ENCODE data around the gene DAP.
"Not testable (repeated sequence)": the region's sequence is repeated elsewhere in the genome, so short reads cannot be mapped to it uniquely, and the experiment has no call there.

The DAP gene

GRCh38 chr5:10788358-10788757 lies 27.3 kb upstream of the DAP start:
- no peaks in the 10 kb centered on the region for H3K79me2 ChIP-seq
- no peak for TF ChIP-seq CTCF (IDR thresholded peaks at IDR 0.05)
- H3K27ac ChIP-seq = no peak overlapping the region
- no peak overlapping the region for H3K4me3 ChIP-seq (ENCODE audit: low read depth, low read length)
- H3K9ac ChIP-seq = no peak overlapping the region
- H3K27me3 ChIP-seq (ENCODE audit: control insufficient read depth, insufficient read depth, low read length) = no peaks in the 10 kb centered on the region
- no peaks in the 10 kb centered on the region for H3K36me3 ChIP-seq (ENCODE audit: control insufficient read depth, insufficient read depth, low read length)
- H3K9me3 ChIP-seq (ENCODE audit: control insufficient read depth, low read length) = no peaks in the 10 kb centered on the region
- no peaks in the 10 kb centered on the region for H3K4me1 ChIP-seq
- H3K4me2 ChIP-seq (ENCODE audit: low read length) = no peak overlapping the region
- no peak overlapping the region for H2AFZ ChIP-seq

- Histone ChIP-seq H3K4me3 (ENCODE audit: low read depth, low read length) (no peak overlapping the region), H3K36me3 (ENCODE audit: control insufficient read depth, insufficient read depth, low read length) (no peaks in the 10 kb centered on the region), H3K79me2 (no peaks in the 10 kb centered on the region), H2AFZ (no peak overlapping the region), H3K9ac (no peak overlapping the region), H3K27ac (no peak overlapping the region), H3K9me3 (ENCODE audit: control insufficient read depth, low read length) (no peaks in the 10 kb centered on the region), H3K4me2 (ENCODE audit: low read length) (no peak overlapping the region), H3K4me1 (no peaks in the 10 kb centered on the region), H3K27me3 (ENCODE audit: control insufficient read depth, insufficient read depth, low read length) (no peaks in the 10 kb centered on the region)
- TF ChIP-seq CTCF (IDR thresholded peaks at IDR 0.05) = no peak
Measured at GRCh38 chr5:10786835-10787234, 25.8 kb upstream of the DAP start.

DNA sequence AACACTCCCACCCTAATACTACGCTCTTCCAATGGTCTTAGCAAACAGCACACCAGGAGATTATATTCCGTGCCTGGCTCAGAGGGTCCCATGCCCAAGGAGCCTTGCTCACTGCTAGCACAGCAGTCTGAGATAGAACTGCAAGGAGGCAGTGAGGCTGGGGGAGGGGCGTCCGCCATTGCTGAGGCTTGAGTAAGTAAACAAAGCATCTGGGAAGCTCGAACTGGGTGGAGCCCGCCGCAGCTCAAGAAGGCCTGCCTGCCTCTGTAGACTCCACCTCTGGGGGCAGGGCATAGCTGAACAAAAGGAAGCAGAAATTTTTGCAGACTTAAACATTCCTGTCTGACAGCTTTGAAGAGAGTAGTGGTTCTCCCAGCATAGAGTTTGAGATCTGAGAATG lies 19.2 kb upstream of the DAP start:
- H3K27me3 ChIP-seq (ENCODE audit: control insufficient read depth, insufficient read depth, low read length); H3K9ac ChIP-seq; H3K79me2 ChIP-seq; H3K36me3 ChIP-seq (ENCODE audit: control insufficient read depth, insufficient read depth, low read length); H3K4me3 ChIP-seq (ENCODE audit: low read depth, low read length); H3K4me1 ChIP-seq; H3K27ac ChIP-seq; H3K9me3 ChIP-seq (ENCODE audit: control insufficient read depth, low read length); H2AFZ ChIP-seq; H3K4me2 ChIP-seq (ENCODE audit: low read length): not testable (repeated sequence)

DNA sequence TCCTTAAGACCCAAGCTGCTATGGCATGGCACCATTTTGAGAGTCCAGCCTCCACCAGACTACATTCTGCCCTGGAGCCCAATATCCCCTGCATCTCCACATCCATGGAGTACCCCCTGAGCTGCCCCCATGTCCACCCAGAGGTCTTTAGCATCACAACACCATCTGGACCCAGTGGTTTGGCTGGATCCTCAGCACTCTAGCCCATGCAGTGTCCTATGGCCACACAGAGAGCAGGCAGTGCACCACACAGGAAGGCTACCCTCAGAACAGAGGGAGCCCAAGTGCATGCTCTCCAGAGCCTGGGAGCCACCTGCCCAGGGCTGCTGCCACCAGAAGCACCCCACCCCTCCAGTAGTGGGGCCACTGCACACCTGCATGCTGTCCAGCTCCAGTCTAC lies 18.6 kb upstream of the DAP start:
- no peak overlapping the region for H3K4me2 ChIP-seq (ENCODE audit: low read length)
- no peaks in the 10 kb centered on the region for H3K9me3 ChIP-seq (ENCODE audit: control insufficient read depth, low read length)
- TF ChIP-seq CTCF (IDR thresholded peaks at IDR 0.05) = no peak
- no peak overlapping the region for H2AFZ ChIP-seq
- no peaks in the 10 kb centered on the region for H3K36me3 ChIP-seq (ENCODE audit: control insufficient read depth, insufficient read depth, low read length)
- H3K27ac ChIP-seq = no peak overlapping the region
- no peak overlapping the region for H3K9ac ChIP-seq
- H3K4me3 ChIP-seq (ENCODE audit: low read depth, low read length) = no peak overlapping the region
- no peaks in the 10 kb centered on the region for H3K79me2 ChIP-seq
- H3K27me3 ChIP-seq (ENCODE audit: control insufficient read depth, insufficient read depth, low read length) = no peaks in the 10 kb centered on the region
- H3K4me1 ChIP-seq = no peaks in the 10 kb centered on the region

DNA sequence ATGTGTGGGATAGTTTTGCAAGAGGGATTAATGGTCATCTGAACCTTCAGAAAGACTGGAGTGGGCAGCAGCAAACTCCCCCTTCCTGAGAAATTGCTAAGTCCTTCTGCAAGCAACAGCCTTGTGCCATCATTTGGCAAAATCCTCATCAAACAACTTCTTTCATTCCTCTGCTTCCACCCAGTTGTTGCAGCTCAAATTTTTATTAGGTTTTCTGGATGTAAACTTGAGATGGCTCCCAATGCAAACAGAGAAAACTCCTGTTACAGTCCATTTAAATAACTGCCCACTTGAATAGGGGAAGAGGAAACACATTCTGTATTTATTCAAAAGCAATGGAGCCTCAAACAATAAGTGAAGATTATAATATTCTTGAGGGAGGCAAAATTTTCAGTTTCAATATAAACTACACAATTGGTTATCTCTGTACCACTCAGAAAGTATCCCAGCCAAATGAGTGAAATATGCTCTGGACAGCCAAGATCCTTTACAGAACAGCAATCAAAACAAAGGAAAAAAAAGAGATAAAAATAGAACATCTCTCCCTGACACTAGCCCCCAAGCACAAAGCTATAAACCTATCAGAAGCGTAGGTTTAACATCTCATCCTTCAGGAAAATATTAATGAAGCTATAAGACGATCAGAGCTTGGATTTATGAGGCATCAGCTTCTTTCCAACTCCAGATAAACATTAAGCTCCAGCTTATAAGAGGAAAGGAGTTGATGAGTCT lies 17.3 kb upstream of the DAP start:
- H3K4me1 ChIP-seq = no peaks in the 10 kb centered on the region
- H3K4me3 ChIP-seq (ENCODE audit: low read depth, low read length) = no peak overlapping the region
- no peak overlapping the region for H3K4me2 ChIP-seq (ENCODE audit: low read length)
- no peak overlapping the region for H3K9ac ChIP-seq
- TF ChIP-seq CTCF (IDR thresholded peaks at IDR 0.05) = no peak
- H3K27me3 ChIP-seq (ENCODE audit: control insufficient read depth, insufficient read depth, low read length) = no peaks in the 10 kb centered on the region
- no peaks in the 10 kb centered on the region for H3K36me3 ChIP-seq (ENCODE audit: control insufficient read depth, insufficient read depth, low read length)
- no peak overlapping the region for H3K27ac ChIP-seq
- H3K9me3 ChIP-seq (ENCODE audit: control insufficient read depth, low read length) = no peaks in the 10 kb centered on the region
- no peak overlapping the region for H2AFZ ChIP-seq
- H3K79me2 ChIP-seq = no peaks in the 10 kb centered on the region

Data from parathyroid adenoma (tissue), 2 donors.